ENCODE results near the gene FAU. TPM values are rescaled to one million over a fixed set of nuclear protein-coding genes. Genes with fewer than 3 reads are reported as not detected.

FAU gene
- total and polyA plus RNA-seq, 2 of the 13 experiments (the other 11 are each of a cell fraction or from before 2014, with no cell fraction given), result 374 to 869 TPM

- peak; percentile 66; the same call in 1 of the 2 replicates for TF ChIP-seq BORCS8-MEF2B (CRISPR knock-in tag; IDR thresholded peaks at IDR 0.05)
- no peak for TF ChIP-seq AFF4 (CRISPR knock-in tag; IDR thresholded peaks at IDR 0.05)
- TF ChIP-seq ZNF460 (CRISPR knock-in tag; IDR thresholded peaks at IDR 0.05; ENCODE audit: borderline replicate concordance), result no peak
- no peak for TF ChIP-seq ZNF484 (CRISPR knock-in tag; IDR thresholded peaks at IDR 0.05; ENCODE audit: borderline replicate concordance, low read depth)
- no peak for TF ChIP-seq ZNF562 (CRISPR knock-in tag; IDR thresholded peaks at IDR 0.05; ENCODE audit: borderline replicate concordance)
- TF ChIP-seq CBX5 (CRISPR knock-in tag; IDR thresholded peaks at IDR 0.05; ENCODE audit: borderline replicate concordance), result no peak
- TF ChIP-seq U2AF1 (optimal IDR thresholded peaks at IDR 0.05; ENCODE audit: low read depth, low read length), result no peak
- no peak for TF ChIP-seq NFAT5 (CRISPR knock-in tag; IDR thresholded peaks at IDR 0.05)
- TF ChIP-seq NFIC (IDR thresholded peaks at IDR 0.05; ENCODE audit: low read length), result no peak
- TF ChIP-seq ZNF609 (CRISPR knock-in tag; IDR thresholded peaks at IDR 0.05; ENCODE audit: borderline replicate concordance), result 0 out of 2 replicates have a peak, but pooled peaks have one; percentile 36
- no peak for TF ChIP-seq TFE3 (CRISPR knock-in tag; IDR thresholded peaks at IDR 0.05)
- peak; percentile 55; the same call in 1 of the 2 replicates for TF ChIP-seq MXD1 (CRISPR knock-in tag; IDR thresholded peaks at IDR 0.05)
These were observed 10.7 kb downstream of the FAU start (continued) for GRCh38 chr11:65111159-65111743.

Data from HepG2 (cell line).